ENCODE results near the gene ACTN1. TPM values are rescaled to one million over a fixed set of nuclear protein-coding genes. Genes with fewer than 3 reads are reported as not detected.

Gene ACTN1
- total RNA-seq, 3 donors from 2014 or later (not counting 1 experiment from before 2014, with no cell fraction given), result 14.9 to 39.5 (median 19.6) TPM

DNA sequence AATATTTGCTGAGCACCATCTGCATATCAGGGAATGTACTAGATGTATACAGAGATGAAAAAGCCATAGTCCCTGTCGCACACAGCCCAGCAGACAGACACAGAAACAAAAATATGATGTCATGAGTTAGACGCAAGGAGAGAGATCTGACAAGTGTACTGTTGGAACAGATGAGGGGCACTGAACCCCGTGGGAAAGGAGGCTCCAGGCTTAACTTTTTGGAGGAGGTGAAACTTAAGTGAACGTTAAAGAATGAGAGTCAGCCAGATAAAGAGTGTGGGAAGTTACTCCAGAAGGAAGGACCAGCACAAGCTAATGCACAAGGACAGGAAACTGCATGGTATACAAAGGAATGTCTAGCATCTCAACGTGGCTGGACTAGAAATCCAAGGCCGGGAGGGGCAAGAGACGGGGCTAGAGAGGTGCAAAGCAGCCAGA, 2.5 kb upstream of the ACTN1 start:
- H3K9me3 ChIP-seq (ENCODE audit: control insufficient read depth, insufficient read depth, low read length), result no peaks in the 10 kb centered on the region
- intact Hi-C loops (cut with micrococcal nuclease), result no loop called here
- H3K27ac Mint-ChIP-seq, result no peak overlapping the region
- H3K27ac ChIP-seq (ENCODE audit: low read length), result no peak overlapping the region
- TF ChIP-seq, protein P1, sequence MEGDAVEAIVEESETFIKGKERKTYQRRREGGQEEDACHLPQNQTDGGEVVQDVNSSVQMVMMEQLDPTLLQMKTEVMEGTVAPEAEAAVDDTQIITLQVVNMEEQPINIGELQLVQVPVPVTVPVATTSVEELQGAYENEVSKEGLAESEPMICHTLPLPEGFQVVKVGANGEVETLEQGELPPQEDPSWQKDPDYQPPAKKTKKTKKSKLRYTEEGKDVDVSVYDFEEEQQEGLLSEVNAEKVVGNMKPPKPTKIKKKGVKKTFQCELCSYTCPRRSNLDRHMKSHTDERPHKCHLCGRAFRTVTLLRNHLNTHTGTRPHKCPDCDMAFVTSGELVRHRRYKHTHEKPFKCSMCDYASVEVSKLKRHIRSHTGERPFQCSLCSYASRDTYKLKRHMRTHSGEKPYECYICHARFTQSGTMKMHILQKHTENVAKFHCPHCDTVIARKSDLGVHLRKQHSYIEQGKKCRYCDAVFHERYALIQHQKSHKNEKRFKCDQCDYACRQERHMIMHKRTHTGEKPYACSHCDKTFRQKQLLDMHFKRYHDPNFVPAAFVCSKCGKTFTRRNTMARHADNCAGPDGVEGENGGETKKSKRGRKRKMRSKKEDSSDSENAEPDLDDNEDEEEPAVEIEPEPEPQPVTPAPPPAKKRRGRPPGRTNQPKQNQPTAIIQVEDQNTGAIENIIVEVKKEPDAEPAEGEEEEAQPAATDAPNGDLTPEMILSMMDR (IDR thresholded peaks at IDR 0.05), result no peak
- no peaks in the 10 kb centered on the region for H3K36me3 ChIP-seq (ENCODE audit: control insufficient read depth, insufficient read depth, low read length)
- WGBS (ENCODE audit: insufficient coverage), result 85% methylated on average over 7 of the region's 7 CpGs
- no peaks in the 10 kb centered on the region for H3K27me3 ChIP-seq (ENCODE audit: control insufficient read depth, insufficient read depth, low read length)
- peaks cover 0 to 9% of the 10 kb centered on the region in 2 donors for H3K27me3 Mint-ChIP-seq (ENCODE audit: low read depth in 2 of 2)
- no peak overlapping the region for H3K4me3 ChIP-seq (ENCODE audit: low read length)
- no peaks in the 10 kb centered on the region for H3K36me3 Mint-ChIP-seq
- H3K4me1 Mint-ChIP-seq, result peaks cover 14 to 23% of the 10 kb centered on the region in 2 donors
- ATAC-seq (no peak), DNase-seq (no peak)
- no peaks in the 10 kb centered on the region for H3K9me3 Mint-ChIP-seq
- H3K4me3 Mint-ChIP-seq, result no peak overlapping the region
- peaks cover 28% of the 10 kb centered on the region for H3K4me1 ChIP-seq (ENCODE audit: control insufficient read depth, insufficient read depth, low read length)

DNA sequence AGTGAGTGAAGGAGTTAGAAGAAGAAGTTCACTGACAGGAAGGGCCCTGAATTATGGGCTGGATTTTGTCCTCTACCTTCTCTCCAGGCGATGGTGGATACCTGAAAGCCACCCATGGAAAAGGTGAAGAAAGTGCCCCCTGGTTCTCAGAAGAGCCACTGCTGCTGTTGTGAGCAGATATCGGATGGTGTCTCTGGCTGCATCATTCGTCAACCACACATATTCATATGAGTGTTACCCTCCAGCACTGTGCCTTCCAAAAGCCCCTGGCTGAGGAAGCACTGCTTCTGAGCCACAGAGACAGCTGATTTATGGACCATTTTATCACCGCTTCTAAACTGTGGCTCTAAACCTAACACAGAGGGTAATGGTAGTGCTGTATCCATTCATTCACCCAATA, 2.0 kb upstream of the ACTN1 start:
- 71% methylated on average over 3 of the region's 4 CpGs for WGBS (ENCODE audit: insufficient coverage)
- H3K27ac ChIP-seq (ENCODE audit: low read length), result no peak overlapping the region
- no peaks in the 10 kb centered on the region for H3K9me3 ChIP-seq (ENCODE audit: control insufficient read depth, insufficient read depth, low read length)
- H3K36me3 Mint-ChIP-seq, result no peaks in the 10 kb centered on the region
- H3K9me3 Mint-ChIP-seq, result no peaks in the 10 kb centered on the region
- H3K4me3 Mint-ChIP-seq, result no peak overlapping the region
- peaks cover 30% of the 10 kb centered on the region for H3K4me1 ChIP-seq (ENCODE audit: control insufficient read depth, insufficient read depth, low read length)
- no peak overlapping the region for H3K4me3 ChIP-seq (ENCODE audit: low read length)
- no peaks in the 10 kb centered on the region for H3K27me3 ChIP-seq (ENCODE audit: control insufficient read depth, insufficient read depth, low read length)
- H3K4me1 Mint-ChIP-seq, result peaks cover 19 to 27% of the 10 kb centered on the region in 2 donors
- peaks cover 0 to 9% of the 10 kb centered on the region in 2 donors for H3K27me3 Mint-ChIP-seq (ENCODE audit: low read depth in 2 of 2)
- H3K27ac Mint-ChIP-seq, result no peak overlapping the region
- ATAC-seq (no peak), DNase-seq (peak in 1 of 2 donors; percentile 55)
- intact Hi-C loops (cut with micrococcal nuclease), result no loop called here
- no peaks in the 10 kb centered on the region for H3K36me3 ChIP-seq (ENCODE audit: control insufficient read depth, insufficient read depth, low read length)
- TF ChIP-seq, protein P1 (IDR thresholded peaks at IDR 0.05), result no peak

GRCh38 chr14:68979722-68980451, 785 bp upstream of the ACTN1 start:
- WGBS (ENCODE audit: insufficient coverage), result 13% methylated on average over 37 of the region's 44 CpGs
- intact Hi-C loops (cut with micrococcal nuclease), result no loop called here
- peak overlapping the region in 1 of 2 donors; percentile 53 for H3K27ac Mint-ChIP-seq

More at GRCh38 chr14:68979722-68980451, 785 bp upstream of the ACTN1 start:
- peaks cover 0 to 9% of the 10 kb centered on the region in 2 donors for H3K27me3 Mint-ChIP-seq (ENCODE audit: low read depth in 2 of 2)
- no peaks in the 10 kb centered on the region for H3K36me3 ChIP-seq (ENCODE audit: control insufficient read depth, insufficient read depth, low read length)
- peak in 1 of 2 donors; percentile 33 for DNase-seq
- no peaks in the 10 kb centered on the region for H3K9me3 ChIP-seq (ENCODE audit: control insufficient read depth, insufficient read depth, low read length)
- peaks cover 30% of the 10 kb centered on the region for H3K4me1 ChIP-seq (ENCODE audit: control insufficient read depth, insufficient read depth, low read length)
- no peaks in the 10 kb centered on the region for H3K9me3 Mint-ChIP-seq
- H3K4me1 Mint-ChIP-seq, result peaks cover 28 to 30% of the 10 kb centered on the region in 2 donors
- H3K4me3 Mint-ChIP-seq, result peak overlapping the region; percentile 91
- H3K27ac ChIP-seq (ENCODE audit: low read length), result no peak overlapping the region
- H3K4me3 ChIP-seq (ENCODE audit: low read length), result peak overlapping the region; percentile 37
- ATAC-seq, result no peak
- TF ChIP-seq, protein P1 (IDR thresholded peaks at IDR 0.05), result no peak
- no peaks in the 10 kb centered on the region for H3K36me3 Mint-ChIP-seq
- no peaks in the 10 kb centered on the region for H3K27me3 ChIP-seq (ENCODE audit: control insufficient read depth, insufficient read depth, low read length)
